HG02623 (cell line): ENCODE measurements around the gene SRPK2.
"Not testable (repeated sequence)": the region's sequence is repeated elsewhere in the genome, so short reads cannot be mapped to it uniquely, and the experiment has no call there.

Source experiments
- ATAC-seq: cut with Tn5 transposase; IDR thresholded peaks from one replicate; pipeline ENCODE4 v1.9.1; 2021; ENCODE audit warnings: moderate library complexity; ENCODE audit not compliant: unreplicated experiment

SRPK2 gene

DNA sequence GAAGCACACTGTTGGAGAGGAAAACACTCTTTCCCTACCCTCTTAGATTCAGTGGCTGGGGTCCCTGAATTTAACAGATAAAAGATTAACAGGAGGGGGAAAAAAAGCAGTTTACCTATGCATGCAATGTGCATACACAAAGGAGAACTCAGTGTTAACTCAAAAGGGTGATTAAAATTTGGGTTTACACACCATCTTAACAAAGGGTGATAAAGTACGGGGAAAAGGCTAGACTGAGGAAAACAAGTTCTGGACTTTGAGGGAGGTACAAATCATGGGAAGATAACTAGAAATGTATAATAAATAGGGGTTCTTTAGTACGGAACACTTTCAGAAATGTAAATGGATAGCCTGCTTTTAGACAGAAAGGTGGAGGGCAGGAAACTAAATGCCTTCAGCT is 83.1 kb downstream of the SRPK2 start:
- ATAC-seq: no peak

DNA sequence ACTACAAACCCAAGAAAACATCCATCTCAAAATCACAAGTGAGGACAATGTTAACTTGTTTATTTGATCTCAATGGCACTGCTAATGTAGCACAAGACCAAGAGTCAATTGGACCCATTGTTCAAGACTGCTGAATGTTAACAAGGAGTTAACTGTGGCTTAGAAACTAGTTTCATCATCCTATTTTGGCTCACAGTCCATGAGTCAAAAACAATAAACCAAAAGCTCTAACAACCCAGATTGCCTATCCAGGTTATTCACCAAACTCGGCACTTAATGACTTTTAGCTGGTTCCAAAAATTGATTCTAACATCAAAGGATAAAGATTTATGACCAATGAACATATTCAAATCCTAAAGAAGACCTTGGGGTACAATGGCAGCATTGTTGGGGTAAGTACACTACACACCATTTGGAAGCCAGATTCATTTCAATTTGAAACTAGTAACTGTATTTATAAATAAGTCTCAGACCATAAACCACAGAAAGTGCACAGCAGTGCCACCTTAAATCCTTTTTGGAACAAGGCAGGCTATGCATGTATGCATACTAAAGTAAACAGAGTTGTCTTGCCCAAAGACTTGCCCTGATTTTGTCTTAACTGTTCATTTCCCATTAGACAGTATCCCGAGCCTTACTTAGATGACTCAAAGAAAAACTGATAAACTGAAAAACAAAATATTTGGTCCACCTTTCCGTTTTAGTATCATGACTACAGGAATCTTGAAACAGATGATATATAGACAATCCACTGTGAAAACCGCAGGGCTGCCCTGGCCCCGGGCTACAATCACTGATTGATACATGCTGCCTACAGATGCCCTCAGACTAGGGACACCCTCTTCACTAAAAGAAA is 84.5 kb downstream of the SRPK2 start:
- ATAC-seq: peak; percentile 81

- not testable (repeated sequence) for ATAC-seq
These were observed 88.1 kb downstream of the SRPK2 start for GRCh38 chr7:105300587-105300986.

DNA sequence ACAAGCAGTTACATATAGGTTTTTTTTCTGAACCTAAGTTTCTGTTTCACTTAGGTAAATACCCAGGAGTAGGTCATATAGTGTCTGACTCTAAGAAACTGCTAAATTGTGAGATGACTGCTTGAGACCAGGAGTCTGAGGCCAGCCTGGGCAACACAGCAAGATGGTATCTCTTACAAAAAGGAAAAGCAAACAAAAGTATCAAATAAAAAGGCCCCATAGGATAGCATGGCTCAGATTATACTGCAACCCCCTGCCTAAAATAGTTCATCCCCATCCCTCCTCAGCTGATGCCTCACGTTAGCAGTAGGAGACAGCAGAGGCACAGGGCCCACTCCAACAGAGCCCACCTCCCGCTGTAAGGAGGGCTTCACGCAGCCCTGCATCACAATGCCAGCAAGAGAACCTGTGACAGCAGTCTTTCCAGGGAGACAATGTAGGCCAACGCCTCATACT is 90.3 kb downstream of the SRPK2 start:
- peak; percentile 86 for ATAC-seq

DNA sequence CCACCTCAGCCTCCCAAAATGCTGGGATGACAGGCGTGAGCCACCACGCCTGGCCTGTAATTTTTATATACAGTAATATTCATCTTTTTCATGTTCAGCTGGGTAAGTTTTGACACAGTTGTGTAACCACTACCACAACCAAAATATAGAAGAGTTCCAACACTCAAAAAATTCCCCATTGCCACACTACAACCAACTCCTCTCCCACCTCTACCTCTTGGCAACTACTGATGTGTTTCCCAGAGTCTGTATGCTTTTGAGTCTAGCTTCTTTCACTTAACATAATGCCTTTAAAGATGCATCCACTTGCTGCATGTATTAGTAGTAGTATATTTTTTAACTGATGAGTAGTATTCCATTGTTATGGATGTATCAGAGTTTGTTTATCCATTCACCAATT is 90.7 kb downstream of the SRPK2 start:
- peak; percentile 31 for ATAC-seq

- ATAC-seq: no peak
These were observed 91.4 kb downstream of the SRPK2 start for GRCh38 chr7:105297309-105297708.

- ATAC-seq: no peak
These were observed 92.2 kb downstream of the SRPK2 start for GRCh38 chr7:105296491-105296890.

DNA sequence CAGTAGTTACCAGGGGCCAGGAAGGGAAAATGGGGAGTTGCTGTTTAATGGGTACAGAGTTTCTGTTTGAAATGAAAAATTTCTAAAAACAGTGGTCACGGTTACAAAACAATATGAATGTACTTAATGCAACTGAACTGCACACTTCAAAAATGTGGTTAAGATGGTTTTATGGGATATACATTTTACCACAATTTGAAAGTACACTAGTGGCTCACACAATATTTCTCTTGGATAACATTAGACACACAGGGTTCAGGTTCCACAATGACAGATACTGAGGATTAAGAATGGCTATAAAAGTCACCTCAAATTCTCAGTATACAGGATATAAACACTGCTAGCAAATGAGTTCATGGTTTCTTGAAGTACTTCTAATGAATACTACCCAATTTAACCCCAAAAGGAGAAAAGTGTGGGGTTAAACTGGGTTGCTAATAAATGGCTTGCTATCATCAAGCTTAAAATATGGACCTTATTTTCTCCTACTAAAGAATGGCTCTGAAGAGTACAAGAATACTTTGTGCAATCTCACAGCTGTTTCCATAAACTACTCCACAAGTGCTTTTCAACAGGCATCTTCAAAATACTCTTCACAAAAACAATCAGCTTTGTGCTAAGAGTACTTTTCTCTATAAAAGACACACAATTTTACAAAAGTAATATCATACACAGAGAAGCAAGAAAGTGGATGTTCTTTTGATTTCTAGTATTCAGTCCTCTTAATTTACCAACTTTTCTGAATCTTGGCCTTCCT is 92.9 kb downstream of the SRPK2 start:
- ATAC-seq: no peak

- ATAC-seq: not testable (repeated sequence)
These were observed 94.2 kb downstream of the SRPK2 start for GRCh38 chr7:105294482-105294881.

- ATAC-seq: no peak
These were observed 99.0 kb downstream of the SRPK2 start for GRCh38 chr7:105289704-105290103.

GRCh38 chr7:105286441-105286840 is 102.3 kb downstream of the SRPK2 start:
- ATAC-seq: no peak

- no peak for ATAC-seq
These were observed 103.4 kb downstream of the SRPK2 start for GRCh38 chr7:105285118-105285874.

GRCh38 chr7:105284014-105284413 is 104.7 kb downstream of the SRPK2 start:
- no peak for ATAC-seq

- no peak for ATAC-seq
These were observed 106.8 kb downstream of the SRPK2 start for GRCh38 chr7:105281966-105282365.

- ATAC-seq: peak; percentile 93
These were observed 109.1 kb downstream of the SRPK2 start for GRCh38 chr7:105279688-105280007.

DNA sequence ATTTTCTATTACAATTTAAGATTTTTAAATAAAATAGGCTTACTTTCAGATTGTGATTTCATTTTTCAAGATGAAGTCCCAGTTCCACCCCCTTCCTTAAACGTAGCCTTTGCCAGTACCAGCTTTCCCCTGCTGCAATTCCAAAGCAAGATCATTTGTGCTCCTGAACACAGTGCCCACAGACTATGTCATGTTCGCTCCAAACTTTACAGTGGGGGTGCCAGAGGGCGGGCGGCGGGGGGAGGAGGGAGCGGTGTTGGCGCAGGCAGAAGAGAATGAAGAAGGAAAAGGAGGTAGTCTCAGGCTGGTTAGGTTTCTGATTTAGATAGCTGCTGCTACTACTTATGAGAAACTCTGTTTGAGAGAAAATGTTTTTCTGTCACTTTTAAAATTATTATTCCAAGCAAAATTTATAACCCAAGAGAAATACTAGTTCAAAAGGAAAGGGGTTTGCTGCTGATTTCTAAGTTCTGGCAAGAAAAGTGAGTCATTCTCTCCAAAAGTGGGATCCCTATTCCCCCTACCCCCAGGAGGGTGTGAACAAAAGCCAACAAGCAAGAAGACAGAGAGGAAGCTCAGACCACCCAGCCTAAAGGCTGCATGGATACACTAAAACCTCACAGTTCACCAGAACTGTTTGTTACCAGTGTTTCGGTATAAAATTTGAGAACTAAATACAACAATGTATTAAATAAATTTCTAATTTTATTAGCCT is 109.6 kb downstream of the SRPK2 start:
- peak; percentile 40 for ATAC-seq

DNA sequence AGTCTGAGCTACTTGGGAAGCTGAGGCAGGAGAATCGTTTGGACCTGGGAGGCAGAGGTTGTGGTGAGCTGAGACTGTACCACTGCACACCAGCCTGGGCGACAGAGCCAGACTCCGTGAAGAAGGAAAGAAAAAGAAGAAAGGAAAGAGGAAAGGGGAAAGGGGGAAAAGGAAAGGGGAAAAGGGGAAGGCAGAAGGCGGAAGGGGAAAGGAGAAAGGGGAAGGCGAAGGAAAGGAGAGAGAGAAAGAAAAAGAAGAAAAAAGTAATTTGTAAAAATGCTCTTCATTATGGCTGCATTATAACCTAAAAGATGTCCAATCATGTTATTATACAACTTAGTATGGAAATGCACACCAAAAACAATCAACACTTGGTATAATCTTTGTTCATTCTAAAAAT is 110.2 kb downstream of the SRPK2 start:
- no peak for ATAC-seq

DNA sequence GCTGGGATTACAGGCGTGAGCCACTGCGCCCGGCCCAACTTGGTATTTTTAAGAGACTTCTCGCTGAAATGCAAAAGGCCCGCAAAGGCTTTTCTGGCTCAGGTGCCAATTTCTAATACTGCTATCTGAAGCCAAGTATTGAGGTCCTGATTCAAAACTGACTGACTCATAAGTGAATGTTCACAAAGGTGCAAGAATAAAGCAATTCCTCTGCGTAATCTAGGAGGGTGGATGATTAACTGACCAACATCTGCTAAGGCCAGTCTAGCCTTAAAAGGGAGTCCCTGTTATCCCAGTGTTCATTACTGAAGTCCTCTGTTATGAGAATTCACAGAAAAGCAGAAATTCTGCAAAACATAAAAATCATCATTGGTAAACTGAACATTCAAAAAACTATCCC is 111.4 kb downstream of the SRPK2 start:
- no peak for ATAC-seq

- ATAC-seq: no peak
These were observed 118.6 kb downstream of the SRPK2 start for GRCh38 chr7:105270117-105270516.

DNA sequence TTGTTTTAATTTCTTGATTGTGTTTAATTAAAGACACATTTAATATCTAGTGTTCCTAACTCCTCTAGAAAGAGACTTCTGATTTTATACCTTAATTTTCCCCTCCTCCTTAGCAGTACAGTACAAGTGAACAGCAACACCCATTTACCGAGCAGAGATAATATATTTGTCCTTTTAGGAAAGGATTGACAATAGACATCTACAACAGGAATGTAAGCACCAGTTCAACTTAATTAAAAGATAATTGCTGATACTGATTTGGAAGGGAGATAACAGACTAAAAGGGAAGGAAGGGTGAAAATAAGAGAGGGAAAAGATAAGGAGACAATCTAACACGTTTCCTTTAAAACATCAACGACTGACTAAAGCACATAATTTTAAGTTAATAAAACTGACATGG is 119.3 kb downstream of the SRPK2 start:
- no peak for ATAC-seq
